Vagina (tissue), 2 donors: ENCODE measurements around the gene B3GALT5. TPM values are rescaled to one million over a fixed set of nuclear protein-coding genes. Genes with fewer than 3 reads are reported as not detected.

Source experiments
- DNase-seq, 2 donors: peaks; one replicate each; pipeline ENCODE4 v3.0.0-alpha.2; 2017; ENCODE audit errors: extremely low spot score in 2 of 2
- H3K27ac ChIP-seq: fragments of 200-600 bp; sonication (generic); one replicate; pipeline ENCODE4 v1.5.1; 2019
- H3K27me3 ChIP-seq: fragments of 200-600 bp; sonication (generic); one replicate; pipeline ENCODE4 v1.5.1; 2019
- H3K36me3 ChIP-seq, 2 donors: fragments of 200-600 bp; sonication (generic); one replicate each; pipeline ENCODE4 v1.5.1; 2017 to 2019
- H3K4me1 ChIP-seq: fragments of 200-600 bp; sonication (generic); one replicate; pipeline ENCODE4 v1.5.1; 2019
- H3K4me3 ChIP-seq, 2 donors: fragments of 200-600 bp; sonication (generic); 1 replicate in 1 of 2; 2 replicates in 1 of 2; pipeline ENCODE4 v1.5.1; 2016 to 2019
- H3K9me3 ChIP-seq: fragments of 200-600 bp; sonication (generic); one replicate; pipeline ENCODE4 v1.5.1; 2019
- POLR2A ChIP-seq, 2 donors: fragments of 450-650 bp; IDR thresholded peaks; one replicate each; pipeline ENCODE4 v1.6.1; 2017; ENCODE audit warnings: antibody characterized with exemption in 2 of 2, mild to moderate bottlenecking in 2 of 2, moderate library complexity in 2 of 2
- POLR2AphosphoS5 ChIP-seq, 2 donors: sonication (generic); formaldehyde crosslinking; IDR thresholded peaks; one replicate each; pipeline ENCODE4 v1.9.0; 2017; ENCODE audit warnings: antibody characterized with exemption in 2 of 2, mild to moderate bottlenecking in 2 of 2, low read depth in 1 of 2; ENCODE audit not compliant: insufficient read depth in 1 of 2
- intact Hi-C: fragments of 100-400 bp; cut with DNase I; formaldehyde crosslinking; loops from one replicate; pipeline ENCODE4 v1.15.1; 2023
- total RNA-seq: library from RNA; depleted of rRNA; stranded (reverse); fragments of >200 nt; gene quantifications from one replicate; pipeline ENCODE4 v1.2.3, GENCODE V29; 2016
- TF ChIP-seq, protein P1 (sequence below), 3 experiments: fragments of 450-650 bp in 2 of 3; fragments of 200-600 bp in 1 of 3; sonication (generic) in 1 of 3; IDR thresholded peaks; one replicate each; pipeline ENCODE4 v1.5.1; 2017 to 2019; ENCODE audit warnings: antibody characterized with exemption in 3 of 3, mild to moderate bottlenecking in 2 of 3, moderate library complexity in 2 of 3

Gene B3GALT5
- total RNA-seq, 1 donor from 2014 or later: 1.5 TPM

DNA sequence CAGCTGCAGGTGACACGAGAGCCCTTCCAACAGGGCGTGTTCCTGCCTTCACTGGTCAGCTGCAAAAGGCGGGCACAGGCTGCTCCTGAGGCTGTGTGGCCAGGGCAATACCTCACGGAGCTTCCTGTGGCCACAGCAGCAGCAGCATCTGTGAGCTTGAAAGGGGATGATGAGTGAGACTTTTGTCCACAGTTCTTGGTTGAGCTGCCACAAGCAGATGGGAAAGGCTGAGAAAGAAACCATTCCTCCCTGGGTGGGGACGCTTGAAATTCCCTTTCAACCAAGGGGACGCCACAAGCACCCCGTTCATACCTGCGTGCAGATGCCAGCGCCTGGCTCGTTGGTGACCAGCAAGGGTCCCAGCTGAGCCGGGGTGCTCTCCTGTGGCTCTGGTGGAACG lies 37.6 kb downstream of the B3GALT5 start:
- no peaks in the 10 kb centered on the region for H3K36me3 ChIP-seq
- no peak for DNase-seq

DNA sequence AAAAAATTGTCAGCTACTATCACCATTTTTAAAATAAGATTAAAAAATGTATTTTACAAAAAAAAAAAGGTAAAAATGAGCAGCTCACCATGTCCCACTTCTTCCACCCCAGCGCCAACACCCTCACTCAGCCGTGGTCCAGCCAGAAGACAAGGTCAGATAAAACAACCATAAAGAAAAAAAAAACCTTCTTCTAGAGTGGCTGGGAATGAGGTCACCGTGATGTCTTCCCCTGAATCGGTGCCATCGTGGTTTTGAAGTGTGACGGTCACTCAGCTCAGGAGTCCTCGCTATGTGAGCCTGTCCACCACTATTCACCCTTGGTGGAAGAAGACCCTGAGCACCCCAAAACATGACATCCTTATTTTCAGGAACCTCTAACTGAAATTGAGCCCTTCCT lies 38.1 kb downstream of the B3GALT5 start:
- Histone ChIP-seq H3K4me3 (no peak overlapping the region), H3K4me1 (no peaks in the 10 kb centered on the region), H3K27me3 (no peaks in the 10 kb centered on the region), H3K27ac (no peak overlapping the region), H3K36me3 (no peaks in the 10 kb centered on the region), H3K9me3 (no peaks in the 10 kb centered on the region)
- intact Hi-C loops: no loop called here
- TF ChIP-seq POLR2A (IDR thresholded peaks at IDR 0.05): no peak
- no peak for TF ChIP-seq POLR2AphosphoS5 (IDR thresholded peaks at IDR 0.05; ENCODE audit: insufficient read depth in 1 of 2, low read depth in 1 of 2)
- TF ChIP-seq, protein P1, sequence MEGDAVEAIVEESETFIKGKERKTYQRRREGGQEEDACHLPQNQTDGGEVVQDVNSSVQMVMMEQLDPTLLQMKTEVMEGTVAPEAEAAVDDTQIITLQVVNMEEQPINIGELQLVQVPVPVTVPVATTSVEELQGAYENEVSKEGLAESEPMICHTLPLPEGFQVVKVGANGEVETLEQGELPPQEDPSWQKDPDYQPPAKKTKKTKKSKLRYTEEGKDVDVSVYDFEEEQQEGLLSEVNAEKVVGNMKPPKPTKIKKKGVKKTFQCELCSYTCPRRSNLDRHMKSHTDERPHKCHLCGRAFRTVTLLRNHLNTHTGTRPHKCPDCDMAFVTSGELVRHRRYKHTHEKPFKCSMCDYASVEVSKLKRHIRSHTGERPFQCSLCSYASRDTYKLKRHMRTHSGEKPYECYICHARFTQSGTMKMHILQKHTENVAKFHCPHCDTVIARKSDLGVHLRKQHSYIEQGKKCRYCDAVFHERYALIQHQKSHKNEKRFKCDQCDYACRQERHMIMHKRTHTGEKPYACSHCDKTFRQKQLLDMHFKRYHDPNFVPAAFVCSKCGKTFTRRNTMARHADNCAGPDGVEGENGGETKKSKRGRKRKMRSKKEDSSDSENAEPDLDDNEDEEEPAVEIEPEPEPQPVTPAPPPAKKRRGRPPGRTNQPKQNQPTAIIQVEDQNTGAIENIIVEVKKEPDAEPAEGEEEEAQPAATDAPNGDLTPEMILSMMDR (IDR thresholded peaks at IDR 0.05): no peak
- no peak for DNase-seq

More for the DNA sequence above, 37.6 kb downstream of the B3GALT5 start:
- no peaks in the 10 kb centered on the region for H3K27me3 ChIP-seq
- TF ChIP-seq POLR2A (IDR thresholded peaks at IDR 0.05): no peak
- TF ChIP-seq, protein P1 (IDR thresholded peaks at IDR 0.05): no peak
- no peak for TF ChIP-seq POLR2AphosphoS5 (IDR thresholded peaks at IDR 0.05; ENCODE audit: insufficient read depth in 1 of 2, low read depth in 1 of 2)
- no peak overlapping the region for H3K27ac ChIP-seq
- H3K4me1 ChIP-seq: no peaks in the 10 kb centered on the region
- no peaks in the 10 kb centered on the region for H3K9me3 ChIP-seq
- no peak overlapping the region for H3K4me3 ChIP-seq
- intact Hi-C loops: no loop called here

DNA sequence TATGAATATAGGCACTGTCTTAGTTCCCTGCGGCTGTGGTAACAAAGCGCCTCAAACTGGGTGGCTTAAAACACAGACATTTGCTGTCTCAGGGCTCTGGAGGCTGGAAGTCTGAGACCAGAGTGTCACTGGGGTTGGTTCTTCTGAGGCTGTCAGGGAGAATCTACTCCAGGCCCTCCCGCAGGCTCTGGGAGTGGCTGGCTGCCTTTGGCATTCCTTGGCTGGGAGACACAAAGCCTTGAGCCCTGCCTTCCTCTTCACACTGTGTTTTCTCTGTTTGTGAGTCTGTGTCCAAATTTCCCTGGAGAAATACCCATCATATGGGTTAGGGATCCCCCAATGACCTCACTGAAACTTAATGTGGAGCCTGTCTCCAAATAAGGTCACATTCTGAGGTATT lies 38.5 kb downstream of the B3GALT5 start:
- TF ChIP-seq POLR2AphosphoS5 (IDR thresholded peaks at IDR 0.05; ENCODE audit: insufficient read depth in 1 of 2, low read depth in 1 of 2) (no peak), POLR2A (IDR thresholded peaks at IDR 0.05) (no peak)
- TF ChIP-seq, protein P1 (IDR thresholded peaks at IDR 0.05): no peak
- intact Hi-C loops: no loop called here

DNA sequence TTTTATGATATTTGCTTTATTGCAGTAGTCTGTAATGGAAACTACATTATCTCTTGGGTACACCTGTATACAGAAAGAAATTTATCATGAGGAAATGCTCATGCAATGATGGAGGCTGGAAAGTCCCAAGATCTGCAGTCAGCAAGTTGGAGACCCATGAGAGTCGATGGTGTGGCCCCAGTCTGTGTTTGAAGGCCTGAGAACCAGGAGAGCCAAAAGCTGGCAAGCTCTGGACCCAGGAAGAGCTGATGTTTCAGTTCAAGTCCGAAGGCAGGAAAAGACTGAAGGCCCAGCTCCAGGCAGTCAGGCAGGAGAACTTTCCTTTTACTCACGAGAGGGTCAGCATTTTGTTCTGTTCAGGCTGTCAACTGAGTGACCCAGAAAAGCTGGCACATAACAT lies 42.2 kb downstream of the B3GALT5 start:
- Histone ChIP-seq H3K9me3 (no peaks in the 10 kb centered on the region), H3K27ac (no peak overlapping the region), H3K4me1 (peaks cover 2% of the 10 kb centered on the region), H3K36me3 (no peaks in the 10 kb centered on the region), H3K27me3 (no peaks in the 10 kb centered on the region), H3K4me3 (no peak overlapping the region)
- intact Hi-C loops: no loop called here
- TF ChIP-seq POLR2AphosphoS5 (IDR thresholded peaks at IDR 0.05; ENCODE audit: insufficient read depth in 1 of 2, low read depth in 1 of 2) (no peak), POLR2A (IDR thresholded peaks at IDR 0.05) (no peak)
- TF ChIP-seq, protein P1 (IDR thresholded peaks at IDR 0.05): no peak
- no peak for DNase-seq

More for the DNA sequence above, 38.5 kb downstream of the B3GALT5 start:
- no peak overlapping the region for H3K27ac ChIP-seq
- no peaks in the 10 kb centered on the region for H3K4me1 ChIP-seq
- H3K4me3 ChIP-seq: no peak overlapping the region
- H3K9me3 ChIP-seq: no peaks in the 10 kb centered on the region
- H3K27me3 ChIP-seq: no peaks in the 10 kb centered on the region
- no peak for DNase-seq
- no peaks in the 10 kb centered on the region for H3K36me3 ChIP-seq

DNA sequence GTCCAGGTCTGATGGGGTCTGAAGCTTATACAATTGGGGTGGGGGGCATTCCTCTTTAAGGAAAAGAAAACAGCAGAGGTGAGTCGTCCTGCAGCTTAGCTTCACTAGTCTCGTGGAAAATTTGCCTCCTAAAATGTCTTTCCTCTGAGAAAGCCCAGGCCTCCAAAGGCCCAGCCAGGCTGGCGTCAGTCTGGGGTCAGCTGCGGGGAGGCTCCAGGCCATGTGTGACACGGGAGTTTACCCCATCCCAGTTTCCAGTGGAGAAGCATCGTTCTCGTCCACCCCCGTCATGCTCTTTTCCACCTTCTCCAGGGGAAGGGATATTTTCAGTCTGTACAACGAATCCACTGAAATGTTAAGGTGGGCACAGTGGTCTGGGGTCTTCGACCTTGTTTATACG lies 42.8 kb downstream of the B3GALT5 start:
- DNase-seq: no peak
- H3K4me3 ChIP-seq: no peak overlapping the region
- intact Hi-C loops: no loop called here
- peaks cover 8% of the 10 kb centered on the region for H3K4me1 ChIP-seq
- H3K27me3 ChIP-seq: no peaks in the 10 kb centered on the region
- TF ChIP-seq, protein P1 (IDR thresholded peaks at IDR 0.05): no peak
- TF ChIP-seq POLR2A (IDR thresholded peaks at IDR 0.05) (no peak), POLR2AphosphoS5 (IDR thresholded peaks at IDR 0.05; ENCODE audit: insufficient read depth in 1 of 2, low read depth in 1 of 2) (no peak)
- no peaks in the 10 kb centered on the region for H3K9me3 ChIP-seq
- H3K27ac ChIP-seq: no peak overlapping the region
- no peaks in the 10 kb centered on the region for H3K36me3 ChIP-seq
